MM.1S (cell line): ENCODE measurements around the gene CYP4V2.
"Not testable (repeated sequence)": the region's sequence is repeated elsewhere in the genome, so short reads cannot be mapped to it uniquely, and the experiment has no call there.

Source experiments
- DNase-seq: peaks from one replicate; pipeline ENCODE4 v3.0.0-alpha.2; 2015
- H2AFZ ChIP-seq: fragments of 300-600 bp; sonication (generic); 2 replicates; pipeline ENCODE4 v1.6.0; 2016; ENCODE audit warnings: antibody characterized with exemption, low read length
- H3F3A ChIP-seq: fragments of 300-600 bp; sonication (generic); 2 replicates; pipeline ENCODE4 v1.6.1; 2016; ENCODE audit warnings: mild to moderate bottlenecking, antibody characterized with exemption, low read length, moderate library complexity, mixed read lengths; ENCODE audit not compliant: insufficient read depth
- H3K27ac ChIP-seq: fragments of 300-600 bp; sonication (generic); 2 replicates; pipeline ENCODE4 v1.5.1; 2016; ENCODE audit warnings: mild to moderate bottlenecking, low read length
- H3K27me3 ChIP-seq: fragments of 300-600 bp; sonication (generic); replicated peaks from 2 replicates; pipeline ENCODE4 v1.6.0; 2016; ENCODE audit warnings: low read length; ENCODE audit not compliant: insufficient read depth
- H3K36me3 ChIP-seq: fragments of 300-600 bp; sonication (generic); replicated peaks from 2 replicates; pipeline ENCODE4 v1.6.1; 2016; ENCODE audit warnings: mild to moderate bottlenecking, low read length, mixed read lengths; ENCODE audit not compliant: insufficient read depth
- H3K4me1 ChIP-seq: fragments of 300-600 bp; sonication (generic); 2 replicates; pipeline ENCODE4 v1.6.1; 2016; ENCODE audit warnings: low read length, mixed read lengths
- H3K4me2 ChIP-seq: fragments of 300-600 bp; sonication (generic); 2 replicates; pipeline ENCODE4 v1.6.0; 2016; ENCODE audit warnings: low read depth, low read length
- H3K4me3 ChIP-seq: fragments of 300-600 bp; sonication (generic); 2 replicates; pipeline ENCODE4 v1.5.1; 2016; ENCODE audit warnings: low read length, mixed read lengths
- H3K79me2 ChIP-seq: fragments of 300-600 bp; sonication (generic); 2 replicates; pipeline ENCODE4 v1.6.1; 2016; ENCODE audit warnings: mixed run types, low read length, mixed read lengths
- H3K9ac ChIP-seq: fragments of 300-600 bp; sonication (generic); 2 replicates; pipeline ENCODE4 v1.6.1; 2016; ENCODE audit warnings: low read length, mixed read lengths
- H3K9me2 ChIP-seq: fragments of 300-600 bp; sonication (generic); replicated peaks from 2 replicates; pipeline ENCODE4 v1.6.1; 2016; ENCODE audit warnings: mild to moderate bottlenecking, low read length, mixed read lengths; ENCODE audit not compliant: insufficient read depth
- H3K9me3 ChIP-seq: fragments of 300-600 bp; sonication (generic); replicated peaks from 2 replicates; pipeline ENCODE4 v1.6.1; 2016; ENCODE audit warnings: mild to moderate bottlenecking, low read length, mixed read lengths; ENCODE audit not compliant: insufficient read depth
- H4K20me1 ChIP-seq: fragments of 300-600 bp; sonication (generic); 2 replicates; pipeline ENCODE4 v1.6.1; 2016; ENCODE audit warnings: mild to moderate bottlenecking, low read length, moderate library complexity, mixed read lengths; ENCODE audit not compliant: insufficient read depth
- CTCF ChIP-seq: fragments of 300-600 bp; sonication (generic); IDR thresholded peaks from 2 replicates; pipeline ENCODE4 v1.5.1; 2016; ENCODE audit warnings: antibody characterized with exemption, low read length, mixed read lengths
- EZH2 ChIP-seq: fragments of 300-600 bp; sonication (generic); optimal IDR thresholded peaks from 2 replicates; pipeline ENCODE3; 2017; ENCODE audit warnings: low read depth, mild to moderate bottlenecking, antibody characterized with exemption, low read length, mixed read lengths
- EZH2phosphoT487 ChIP-seq: fragments of 300-600 bp; sonication (generic); IDR thresholded peaks from 2 replicates; pipeline ENCODE4 v1.6.1; 2018; ENCODE audit warnings: antibody characterized with exemption, low read length

Gene CYP4V2

GRCh38 chr4:186240452-186240847, 49.1 kb downstream of the CYP4V2 start:
- Histone ChIP-seq H2AFZ (no peak overlapping the region), H3K9ac (no peak overlapping the region), H3K27ac (no peak overlapping the region), H3K27me3 (no peaks in the 10 kb centered on the region), H3K4me3 (no peak overlapping the region), H3K9me2 (no peaks in the 10 kb centered on the region), H4K20me1 (no peaks in the 10 kb centered on the region), H3K79me2 (no peaks in the 10 kb centered on the region), H3F3A (no peaks in the 10 kb centered on the region), H3K4me1 (no peaks in the 10 kb centered on the region), H3K36me3 (no peaks in the 10 kb centered on the region), H3K4me2 (no peak overlapping the region), H3K9me3 (no peaks in the 10 kb centered on the region)
- no peak for DNase-seq
- TF ChIP-seq EZH2phosphoT487, result no peak
- no peak for TF ChIP-seq EZH2
- TF ChIP-seq CTCF, result no peak

GRCh38 chr4:186240848-186241491, 49.6 kb downstream of the CYP4V2 start:
- Histone ChIP-seq H4K20me1 (no peaks in the 10 kb centered on the region), H3K27me3 (no peaks in the 10 kb centered on the region), H3F3A (no peaks in the 10 kb centered on the region), H3K27ac (no peak overlapping the region), H3K9me2 (no peaks in the 10 kb centered on the region), H3K4me3 (no peak overlapping the region), H2AFZ (no peak overlapping the region), H3K4me2 (no peak overlapping the region), H3K9me3 (no peaks in the 10 kb centered on the region), H3K9ac (no peak overlapping the region), H3K36me3 (no peaks in the 10 kb centered on the region), H3K79me2 (no peaks in the 10 kb centered on the region), H3K4me1 (no peaks in the 10 kb centered on the region)
- DNase-seq, result no peak
- TF ChIP-seq CTCF, result no peak
- no peak for TF ChIP-seq EZH2phosphoT487
- no peak for TF ChIP-seq EZH2

- Histone ChIP-seq H3K27ac (no peak overlapping the region), H3K9me2 (no peaks in the 10 kb centered on the region), H3K79me2 (no peaks in the 10 kb centered on the region), H4K20me1 (no peaks in the 10 kb centered on the region), H3K4me2 (no peak overlapping the region), H3K9ac (no peak overlapping the region), H3K4me3 (no peak overlapping the region), H3K9me3 (no peaks in the 10 kb centered on the region), H3F3A (no peaks in the 10 kb centered on the region), H2AFZ (no peak overlapping the region), H3K36me3 (no peaks in the 10 kb centered on the region), H3K27me3 (no peaks in the 10 kb centered on the region), H3K4me1 (no peaks in the 10 kb centered on the region)
- no peak for DNase-seq
- TF ChIP-seq EZH2 (no peak), CTCF (no peak), EZH2phosphoT487 (no peak)
These were observed 50.2 kb downstream of the CYP4V2 start for GRCh38 chr4:186241616-186242015.

- H3K9me2 ChIP-seq, H4K20me1 ChIP-seq, H3K4me2 ChIP-seq, H3K79me2 ChIP-seq, H3K27ac ChIP-seq, H3K9me3 ChIP-seq, H3F3A ChIP-seq, H3K4me1 ChIP-seq, H3K36me3 ChIP-seq, H2AFZ ChIP-seq, H3K9ac ChIP-seq, DNase-seq, H3K4me3 ChIP-seq, H3K27me3 ChIP-seq: not testable (repeated sequence)
These were observed 50.7 kb downstream of the CYP4V2 start for GRCh38 chr4:186242031-186242430.
